ENCODE results near the gene EFHC1. TPM values are rescaled to one million over a fixed set of nuclear protein-coding genes. Genes with fewer than 3 reads are reported as not detected.
A peak's percentile ranks its signal among the peaks of the same experiment; 100 is the strongest.

The EFHC1 gene
- total RNA-seq, 1 donor from 2014 or later, result 29.0 TPM

DNA sequence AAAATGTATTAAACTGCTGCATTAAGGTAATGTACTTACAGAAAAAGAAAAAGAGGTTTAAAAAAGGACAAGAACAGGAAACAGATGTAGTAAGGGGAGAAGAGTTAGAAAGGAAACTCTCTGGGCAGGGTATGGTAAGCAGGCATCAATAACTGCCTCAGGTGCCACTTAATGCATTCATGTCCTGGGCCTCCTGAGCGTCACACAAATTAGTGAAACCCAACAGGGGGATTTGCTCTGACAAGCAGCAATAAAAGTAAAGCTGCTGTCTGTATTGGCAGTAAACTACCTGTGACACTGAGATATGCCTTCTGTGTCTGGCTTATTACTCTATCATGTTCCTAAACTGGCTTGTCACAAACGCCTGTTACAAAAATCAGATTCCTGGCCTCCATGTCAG, 1.5 kb upstream of the EFHC1 start:
- TF ChIP-seq, protein P1, sequence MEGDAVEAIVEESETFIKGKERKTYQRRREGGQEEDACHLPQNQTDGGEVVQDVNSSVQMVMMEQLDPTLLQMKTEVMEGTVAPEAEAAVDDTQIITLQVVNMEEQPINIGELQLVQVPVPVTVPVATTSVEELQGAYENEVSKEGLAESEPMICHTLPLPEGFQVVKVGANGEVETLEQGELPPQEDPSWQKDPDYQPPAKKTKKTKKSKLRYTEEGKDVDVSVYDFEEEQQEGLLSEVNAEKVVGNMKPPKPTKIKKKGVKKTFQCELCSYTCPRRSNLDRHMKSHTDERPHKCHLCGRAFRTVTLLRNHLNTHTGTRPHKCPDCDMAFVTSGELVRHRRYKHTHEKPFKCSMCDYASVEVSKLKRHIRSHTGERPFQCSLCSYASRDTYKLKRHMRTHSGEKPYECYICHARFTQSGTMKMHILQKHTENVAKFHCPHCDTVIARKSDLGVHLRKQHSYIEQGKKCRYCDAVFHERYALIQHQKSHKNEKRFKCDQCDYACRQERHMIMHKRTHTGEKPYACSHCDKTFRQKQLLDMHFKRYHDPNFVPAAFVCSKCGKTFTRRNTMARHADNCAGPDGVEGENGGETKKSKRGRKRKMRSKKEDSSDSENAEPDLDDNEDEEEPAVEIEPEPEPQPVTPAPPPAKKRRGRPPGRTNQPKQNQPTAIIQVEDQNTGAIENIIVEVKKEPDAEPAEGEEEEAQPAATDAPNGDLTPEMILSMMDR (IDR thresholded peaks at IDR 0.05; ENCODE audit: unreplicated experiment), result no peak
- Mint-ChIP-seq H3K4me3 (ENCODE audit: unreplicated experiment) (peak overlapping the region; percentile 51), H3K9me3 (ENCODE audit: unreplicated experiment) (no peaks in the 10 kb centered on the region), H3K36me3 (ENCODE audit: low read depth, unreplicated experiment) (peaks cover 5% of the 10 kb centered on the region), H3K27me3 (ENCODE audit: unreplicated experiment) (peaks cover 16% of the 10 kb centered on the region), H3K4me1 (ENCODE audit: unreplicated experiment) (peaks cover 17% of the 10 kb centered on the region), H3K27ac (ENCODE audit: unreplicated experiment) (peak overlapping the region; percentile 67)
- no peak for DNase-seq (ENCODE audit: low spot score)

DNA sequence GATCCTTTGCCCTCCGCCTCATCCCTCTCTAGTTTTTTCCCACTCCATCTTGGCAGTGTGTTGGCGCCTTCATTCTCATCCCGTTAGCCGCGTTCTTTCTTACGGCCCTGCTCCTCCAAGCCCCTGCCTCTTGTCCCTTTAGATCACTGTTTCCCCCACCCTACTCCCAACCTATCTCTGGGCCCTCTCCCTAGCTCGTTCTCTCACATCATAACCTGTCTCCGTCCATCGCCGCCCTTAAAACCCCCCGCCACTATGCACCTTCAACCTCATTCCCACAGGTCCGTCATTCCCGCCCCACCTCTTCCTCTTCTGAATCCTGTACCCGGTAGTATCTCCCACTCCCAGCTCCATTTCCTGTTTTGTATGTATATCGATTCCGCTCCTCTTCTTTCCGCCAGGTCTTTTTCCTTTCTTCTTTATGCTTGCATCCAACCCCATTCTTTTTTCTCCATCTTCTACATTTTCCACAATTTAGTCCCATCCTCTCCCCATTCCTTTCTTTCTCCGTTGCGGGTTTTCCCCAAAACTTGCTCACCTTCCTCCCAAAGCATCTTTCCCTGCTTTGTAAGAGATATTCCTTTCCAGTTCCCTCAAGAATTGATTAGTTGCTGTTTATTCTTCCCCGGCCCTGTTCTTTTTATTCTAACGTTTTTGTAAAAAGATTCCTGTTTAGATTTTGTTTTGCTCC, 671 bp downstream of the EFHC1 start:
- H3K4me1 Mint-ChIP-seq (ENCODE audit: unreplicated experiment), result peaks cover 17% of the 10 kb centered on the region
- peaks cover 12% of the 10 kb centered on the region for H3K27me3 Mint-ChIP-seq (ENCODE audit: unreplicated experiment)
- peak; percentile 39 for DNase-seq (ENCODE audit: low spot score)
- no peak overlapping the region for H3K4me3 Mint-ChIP-seq (ENCODE audit: unreplicated experiment)
- TF ChIP-seq, protein P1 (IDR thresholded peaks at IDR 0.05; ENCODE audit: unreplicated experiment), result no peak
- no peak overlapping the region for H3K27ac Mint-ChIP-seq (ENCODE audit: unreplicated experiment)
- H3K36me3 Mint-ChIP-seq (ENCODE audit: low read depth, unreplicated experiment), result peaks cover 5% of the 10 kb centered on the region
- no peaks in the 10 kb centered on the region for H3K9me3 Mint-ChIP-seq (ENCODE audit: unreplicated experiment)

DNA sequence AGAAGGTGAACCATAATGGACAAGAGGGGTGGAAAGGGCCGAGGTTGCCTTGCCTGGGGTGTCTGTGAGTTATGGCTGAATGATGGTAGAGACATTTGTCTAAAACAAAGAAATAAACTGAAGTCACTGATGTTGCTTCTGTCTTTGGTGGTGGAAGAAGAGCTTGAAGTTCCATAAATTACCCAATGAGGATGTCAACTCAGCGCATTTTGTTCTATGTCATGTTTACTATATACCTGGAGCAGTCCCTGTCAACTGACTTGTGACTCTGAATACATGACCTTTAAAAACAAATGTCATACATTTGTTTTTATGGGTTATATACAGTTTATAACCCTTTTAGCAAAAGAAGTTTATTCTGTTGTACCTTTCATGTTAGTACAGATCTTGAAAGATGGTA, 2.0 kb downstream of the EFHC1 start:
- Mint-ChIP-seq H3K27me3 (ENCODE audit: unreplicated experiment) (peaks cover 11% of the 10 kb centered on the region), H3K4me3 (ENCODE audit: unreplicated experiment) (no peak overlapping the region), H3K9me3 (ENCODE audit: unreplicated experiment) (no peaks in the 10 kb centered on the region), H3K36me3 (ENCODE audit: low read depth, unreplicated experiment) (peaks cover 5% of the 10 kb centered on the region), H3K27ac (ENCODE audit: unreplicated experiment) (no peak overlapping the region), H3K4me1 (ENCODE audit: unreplicated experiment) (peaks cover 17% of the 10 kb centered on the region)
- TF ChIP-seq, protein P1 (IDR thresholded peaks at IDR 0.05; ENCODE audit: unreplicated experiment), result no peak
- DNase-seq (ENCODE audit: low spot score), result no peak

DNA sequence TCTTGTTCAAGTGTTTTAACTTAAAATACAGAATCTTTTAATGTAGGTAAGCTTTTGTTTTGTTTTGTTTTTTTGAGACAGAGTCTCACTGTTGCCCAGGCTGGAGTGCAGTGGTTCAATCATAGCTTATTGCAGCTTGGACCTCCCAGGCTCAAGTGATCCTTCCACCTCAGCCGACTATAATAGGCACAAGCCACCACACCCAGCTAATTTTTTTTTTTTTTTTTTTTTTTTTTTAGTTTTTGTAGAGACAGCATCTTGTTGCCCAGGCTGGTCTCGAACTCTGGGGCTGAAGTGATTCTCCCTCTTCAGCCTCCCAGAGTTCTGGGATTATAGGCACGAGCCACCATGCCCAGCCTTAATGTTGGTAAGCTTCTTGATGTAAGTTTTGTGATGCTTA, 3.3 kb downstream of the EFHC1 start:
- Mint-ChIP-seq H3K27ac (ENCODE audit: unreplicated experiment) (no peak overlapping the region), H3K9me3 (ENCODE audit: unreplicated experiment) (no peaks in the 10 kb centered on the region), H3K36me3 (ENCODE audit: low read depth, unreplicated experiment) (peaks cover 5% of the 10 kb centered on the region), H3K4me3 (ENCODE audit: unreplicated experiment) (no peak overlapping the region), H3K4me1 (ENCODE audit: unreplicated experiment) (peaks cover 10% of the 10 kb centered on the region), H3K27me3 (ENCODE audit: unreplicated experiment) (peaks cover 7% of the 10 kb centered on the region)
- DNase-seq (ENCODE audit: low spot score), result no peak
- TF ChIP-seq, protein P1 (IDR thresholded peaks at IDR 0.05; ENCODE audit: unreplicated experiment), result no peak

DNA sequence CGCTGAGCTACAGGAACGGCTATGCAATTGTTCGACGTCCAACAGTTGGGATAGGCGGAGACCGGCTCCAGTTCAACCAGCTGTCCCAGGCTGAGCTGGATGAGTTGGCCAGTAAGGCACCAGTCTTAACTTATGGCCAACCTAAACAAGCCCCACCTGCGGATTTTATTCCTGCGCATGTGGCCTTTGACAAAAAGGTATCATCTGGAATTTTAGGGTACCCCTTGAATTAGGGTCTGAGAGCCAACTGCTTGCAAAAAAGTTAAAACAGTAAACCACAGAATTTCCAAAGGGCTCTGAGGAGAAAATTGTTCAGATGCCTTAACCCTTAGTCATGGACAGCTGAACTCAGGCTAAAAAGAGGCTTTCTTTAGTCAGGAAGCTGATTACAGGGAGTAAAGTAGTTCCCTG, 3.8 kb downstream of the EFHC1 start:
- H3K27ac Mint-ChIP-seq (ENCODE audit: unreplicated experiment), result no peak overlapping the region
- H3K4me1 Mint-ChIP-seq (ENCODE audit: unreplicated experiment), result peaks cover 4% of the 10 kb centered on the region
- TF ChIP-seq, protein P1 (IDR thresholded peaks at IDR 0.05; ENCODE audit: unreplicated experiment), result no peak
- H3K9me3 Mint-ChIP-seq (ENCODE audit: unreplicated experiment), result no peaks in the 10 kb centered on the region
- DNase-seq (ENCODE audit: low spot score), result no peak
- H3K27me3 Mint-ChIP-seq (ENCODE audit: unreplicated experiment), result peaks cover 6% of the 10 kb centered on the region
- no peak overlapping the region for H3K4me3 Mint-ChIP-seq (ENCODE audit: unreplicated experiment)
- H3K36me3 Mint-ChIP-seq (ENCODE audit: low read depth, unreplicated experiment), result peaks cover 5% of the 10 kb centered on the region
